Measurements from ENCODE around the gene PIM2. TPM values are rescaled to one million over a fixed set of nuclear protein-coding genes. Genes with fewer than 3 reads are reported as not detected.

PIM2 gene
- total and polyA plus RNA-seq, 2 of the 4 experiments (the other 2 are of a cell fraction) = 7.3 to 9.4 TPM

GRCh38 chrX:48957827-48958634 lies 39.2 kb upstream of the PIM2 start (continued):
- TF ChIP-seq CTCF (conservative IDR thresholded peaks at IDR 0.05; ENCODE audit: low read depth, low read length) = no peak
- TF ChIP-seq CHD1 (IDR thresholded peaks at IDR 0.05; ENCODE audit: low read depth, low read length) = no peak
